Globus pallidus (tissue), 1 donor: ENCODE measurements around the gene TMEM176B.

Source experiments
- DNase-seq: peaks from one replicate; pipeline ENCODE4 v3.0.0-alpha.2; 2015; ENCODE audit warnings: low spot score

Gene TMEM176B

DNA sequence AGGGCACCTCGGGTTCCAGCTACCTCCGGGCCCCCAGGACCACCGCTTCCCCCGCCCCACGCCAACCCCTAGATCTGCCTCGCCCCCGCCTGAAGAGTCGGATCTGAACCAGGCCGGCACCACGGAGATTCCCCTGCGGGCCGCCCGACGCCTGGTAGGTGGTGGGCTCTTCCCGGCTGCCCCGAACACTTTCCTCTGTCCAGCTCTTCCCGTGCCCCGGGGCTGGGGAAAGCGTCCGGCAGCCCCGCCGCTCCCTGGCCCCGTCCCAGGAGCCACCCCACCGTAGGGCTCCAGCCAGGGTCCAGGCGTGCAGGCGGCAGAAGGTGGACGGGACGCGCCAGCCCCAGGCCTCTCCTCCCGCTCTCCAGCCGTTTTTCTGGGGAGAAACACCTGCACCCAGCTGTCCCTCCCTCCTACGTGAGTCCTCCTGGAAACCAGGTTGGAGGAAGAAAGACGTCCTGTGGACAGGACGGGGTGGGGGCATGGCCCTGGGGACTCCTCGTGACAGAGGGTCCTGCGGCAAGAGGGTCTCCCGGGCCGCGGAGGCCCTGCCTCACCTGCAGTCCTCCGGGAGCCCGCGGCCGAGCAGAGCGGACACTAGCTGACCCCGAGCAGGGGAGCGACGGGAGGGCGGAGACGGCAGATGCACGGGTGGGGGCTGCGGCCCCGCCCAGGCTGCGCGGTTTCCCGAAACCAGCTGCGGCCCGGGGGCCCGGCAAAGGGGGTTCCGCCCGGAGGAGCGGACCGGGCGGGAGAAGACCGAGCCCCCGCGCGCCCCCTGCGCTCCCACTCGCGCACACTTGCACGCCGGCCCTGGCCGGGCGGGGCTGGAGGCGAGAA is at the start of gene TMEM176B:
TSS of gene TMEM176B (minus strand) at position 624 of the 840 bp plus-strand sequence. CDS start 3,795 bp downstream, outside the sequence.
- no peak for DNase-seq

DNA sequence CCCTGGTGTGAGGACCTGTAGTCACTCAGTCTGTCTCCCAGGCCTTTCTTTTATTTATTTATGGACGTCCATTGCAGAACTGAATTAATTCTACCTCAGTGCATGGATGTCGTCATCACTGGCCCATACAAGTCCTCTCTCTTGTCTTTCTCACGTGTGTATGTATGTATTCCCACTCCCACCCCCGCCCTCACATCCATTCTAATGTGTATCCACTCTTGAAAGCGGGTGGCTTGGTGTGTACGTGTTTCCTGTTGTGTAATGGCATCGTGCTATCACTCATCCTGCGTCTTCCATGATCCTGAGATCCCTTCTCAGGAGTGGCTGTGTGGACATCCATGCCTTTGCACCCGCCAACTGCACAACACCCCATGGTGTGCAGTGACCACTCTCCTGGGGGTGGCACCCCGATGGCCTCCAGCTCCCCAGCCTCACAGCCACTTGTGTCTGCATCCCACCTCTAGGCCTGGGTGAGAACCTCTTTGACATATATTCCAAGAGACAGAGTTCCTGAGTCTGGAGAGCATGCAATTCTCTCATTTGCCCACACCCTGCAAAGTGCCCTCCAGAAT is 49.1 kb upstream of the TMEM176B start:
- no peak for DNase-seq

DNA sequence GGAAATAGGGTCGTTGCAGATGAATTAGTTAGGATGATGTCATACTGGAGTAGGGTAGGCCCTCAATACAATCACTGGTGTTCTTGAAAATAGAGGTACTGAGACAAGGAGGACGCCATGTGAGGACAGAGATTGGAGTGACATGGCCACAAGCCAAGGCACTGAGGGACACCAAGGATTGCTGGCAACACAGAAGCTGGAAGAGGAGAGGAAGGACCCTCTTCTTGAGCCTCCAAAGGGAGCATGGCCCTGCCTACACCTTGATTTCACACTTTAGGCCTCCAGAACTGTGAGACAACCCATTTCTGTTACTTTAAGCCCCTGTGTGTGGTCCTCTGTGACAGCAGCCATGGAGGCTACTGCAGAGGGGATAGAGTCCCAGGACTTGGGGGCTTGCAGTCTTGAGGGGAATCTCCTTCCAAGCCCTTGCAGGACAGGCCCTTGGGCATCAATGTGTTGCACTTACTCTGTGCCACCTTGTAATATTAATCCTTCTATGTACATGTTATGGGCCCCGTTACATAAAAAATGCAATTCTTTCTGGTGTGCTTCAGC is 48.5 kb upstream of the TMEM176B start:
- DNase-seq: no peak

DNA sequence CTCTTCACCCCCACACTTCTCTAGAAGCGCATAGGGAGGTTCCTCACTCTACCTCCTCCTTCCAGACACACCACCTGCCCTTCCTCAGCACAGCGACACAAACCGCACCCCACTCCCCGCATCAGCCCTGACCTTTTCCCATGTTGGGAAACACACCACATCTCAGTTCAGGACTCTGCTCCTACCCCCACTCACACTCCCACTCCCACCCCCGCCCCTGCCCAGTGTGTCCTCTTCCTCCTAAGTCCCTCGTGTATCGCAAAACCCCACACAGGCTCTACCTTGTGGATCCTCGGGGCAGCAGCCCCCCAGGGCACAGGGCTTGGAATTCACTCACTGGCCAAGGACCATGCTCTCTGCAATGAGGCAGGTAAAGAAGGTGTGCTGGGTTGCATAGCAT is 47.9 kb upstream of the TMEM176B start:
- DNase-seq: no peak

DNA sequence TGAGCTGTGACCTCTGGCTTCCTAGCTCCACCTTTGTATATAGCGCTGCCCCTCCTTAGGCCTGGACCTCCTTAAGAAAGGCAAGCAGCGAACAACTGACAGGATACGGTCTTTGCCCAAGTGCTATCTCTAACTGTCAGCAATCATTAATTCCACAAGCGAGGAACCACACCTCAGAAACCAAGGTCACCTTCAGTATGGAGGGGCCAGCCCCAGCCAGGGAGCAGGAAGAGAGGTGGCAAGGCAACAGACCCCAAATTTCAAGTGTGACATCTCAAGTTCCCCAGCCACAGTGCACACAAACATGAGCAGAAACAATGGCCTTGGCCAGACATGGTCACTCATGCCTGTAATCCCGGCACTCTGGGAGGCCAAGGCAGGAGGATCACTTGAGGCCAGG is 47.4 kb upstream of the TMEM176B start:
- no peak for DNase-seq

DNA sequence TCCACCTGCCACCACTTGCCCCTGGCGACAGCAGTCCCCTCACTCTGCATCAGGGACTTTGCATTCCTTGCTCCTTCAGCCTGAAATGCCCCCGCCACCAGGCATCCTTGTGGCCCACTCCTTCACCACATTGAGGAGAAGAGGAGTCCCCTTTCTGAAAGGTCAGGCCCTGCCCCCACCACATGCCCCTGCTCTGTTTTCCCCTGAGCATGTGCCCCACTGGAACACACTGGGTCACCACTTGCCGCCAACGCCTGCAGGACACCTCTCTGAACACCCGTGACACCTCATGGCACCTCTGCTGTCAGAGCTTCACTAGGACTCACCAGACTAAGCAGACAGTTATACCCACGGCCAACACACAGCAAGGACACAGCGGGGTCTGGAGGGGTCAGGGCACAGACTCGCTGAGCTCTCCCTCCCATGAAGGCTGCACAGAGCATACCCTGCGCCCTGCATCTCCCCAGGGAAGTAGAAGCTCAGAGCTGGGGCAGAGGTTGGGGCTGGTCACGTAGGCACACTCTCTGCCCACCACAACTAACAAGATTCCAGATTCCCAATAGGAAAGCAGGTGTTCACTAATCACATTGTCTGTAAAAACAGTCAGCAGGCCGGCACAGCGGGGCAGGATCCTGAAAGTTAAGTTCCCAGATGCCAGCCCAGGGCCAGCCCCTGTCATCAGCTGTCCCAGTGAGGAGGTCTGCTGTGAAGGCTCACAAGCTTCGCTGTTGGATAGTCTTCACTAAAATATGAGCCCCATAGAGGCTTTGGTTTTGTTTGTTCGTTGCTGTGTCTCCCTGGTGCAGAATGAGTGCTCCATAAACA is 46.3 kb upstream of the TMEM176B start:
- no peak for DNase-seq

DNA sequence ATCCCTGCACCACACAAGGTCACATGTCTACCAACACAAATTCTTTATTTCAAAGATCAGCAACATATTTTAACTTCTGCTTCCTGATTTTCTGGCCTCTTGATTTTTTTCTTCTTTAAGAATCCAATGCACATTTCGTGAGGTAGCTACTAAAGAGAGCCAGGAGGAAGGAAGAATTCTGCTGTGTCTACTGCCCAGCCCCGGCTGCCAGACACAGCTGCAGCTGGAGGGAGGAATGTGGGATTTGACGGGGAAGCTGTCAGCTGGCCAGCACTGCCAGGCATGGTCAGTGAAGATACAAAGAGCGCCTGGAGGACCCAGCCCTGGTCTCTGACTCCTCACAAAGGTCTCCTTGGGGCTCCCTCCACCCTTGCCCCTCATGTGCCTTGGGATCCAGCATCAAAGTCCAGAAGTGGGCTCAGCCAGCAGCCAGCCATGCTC is 45.3 kb upstream of the TMEM176B start:
- peak; percentile 64 for DNase-seq

DNA sequence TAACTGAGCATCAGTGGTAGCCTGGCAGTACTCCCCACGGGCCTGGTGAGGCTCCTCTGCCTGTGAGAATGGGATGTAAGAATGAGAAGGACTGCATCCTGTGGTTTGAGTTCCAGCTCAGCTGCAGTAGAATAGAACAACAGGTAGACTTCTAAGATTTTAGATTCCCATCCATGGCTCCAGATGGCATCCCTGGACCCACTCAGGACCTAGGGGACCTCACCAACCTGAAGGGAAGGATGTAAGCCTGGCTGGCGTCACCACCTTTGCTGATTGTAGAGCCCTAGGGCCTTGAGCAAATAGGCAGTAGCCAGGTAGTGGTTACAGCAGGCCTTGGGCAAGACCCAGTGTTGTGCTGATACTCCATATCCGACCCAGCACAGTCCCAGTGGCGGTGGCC is 42.6 kb upstream of the TMEM176B start:
- DNase-seq: no peak

DNA sequence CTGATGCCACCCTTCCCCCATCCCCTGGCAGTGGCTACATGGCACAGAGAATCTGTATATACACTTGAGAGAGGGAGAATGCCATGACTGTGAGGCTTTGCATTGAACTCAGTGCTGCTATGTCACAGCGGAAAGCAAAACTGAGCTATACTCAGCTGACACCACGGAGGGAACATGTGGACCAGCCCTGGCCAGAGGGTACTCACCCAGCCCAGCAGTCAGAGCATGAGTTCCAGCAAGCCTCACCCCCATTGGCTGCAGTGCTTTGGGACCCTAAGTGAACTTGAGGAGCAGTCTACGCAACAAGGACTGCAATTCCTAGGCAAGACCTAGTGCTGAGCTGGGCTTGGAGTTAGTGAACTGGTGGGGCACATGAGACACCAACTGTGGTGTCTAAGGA is 41.9 kb upstream of the TMEM176B start:
- DNase-seq: no peak

DNA sequence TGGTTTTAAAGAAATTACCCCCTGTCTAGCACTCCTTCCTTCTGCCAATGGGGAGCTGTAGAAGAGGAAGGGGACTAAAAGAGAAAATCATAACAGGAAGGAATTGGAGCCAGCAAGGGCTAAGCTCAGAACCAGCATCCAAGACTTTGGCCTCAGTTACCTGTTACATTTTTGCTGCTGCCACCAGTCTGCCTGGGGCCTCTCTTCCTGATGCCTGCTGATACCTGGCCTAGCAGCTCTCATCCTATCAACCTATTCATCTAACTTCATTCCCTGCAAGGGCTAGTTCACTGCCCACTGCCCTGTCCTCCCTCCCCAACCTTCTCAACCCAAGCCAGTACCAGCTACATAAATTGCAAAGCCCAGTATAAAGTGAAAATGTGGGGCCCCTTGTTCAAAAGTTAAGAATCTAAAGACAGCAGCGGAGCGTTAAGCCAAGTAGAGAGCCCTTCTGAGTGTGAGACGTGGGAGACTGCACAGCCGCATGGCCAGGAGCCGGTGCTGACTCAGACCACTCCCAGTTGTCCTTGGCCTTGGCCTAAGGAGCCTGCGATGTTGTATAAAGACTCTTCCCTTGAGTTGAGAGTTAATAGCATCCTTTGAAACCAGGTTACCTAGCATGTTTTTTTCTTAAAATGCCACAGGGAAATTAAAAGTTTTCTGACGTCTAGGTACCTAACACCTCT is 38.9 kb upstream of the TMEM176B start:
- no peak for DNase-seq

DNA sequence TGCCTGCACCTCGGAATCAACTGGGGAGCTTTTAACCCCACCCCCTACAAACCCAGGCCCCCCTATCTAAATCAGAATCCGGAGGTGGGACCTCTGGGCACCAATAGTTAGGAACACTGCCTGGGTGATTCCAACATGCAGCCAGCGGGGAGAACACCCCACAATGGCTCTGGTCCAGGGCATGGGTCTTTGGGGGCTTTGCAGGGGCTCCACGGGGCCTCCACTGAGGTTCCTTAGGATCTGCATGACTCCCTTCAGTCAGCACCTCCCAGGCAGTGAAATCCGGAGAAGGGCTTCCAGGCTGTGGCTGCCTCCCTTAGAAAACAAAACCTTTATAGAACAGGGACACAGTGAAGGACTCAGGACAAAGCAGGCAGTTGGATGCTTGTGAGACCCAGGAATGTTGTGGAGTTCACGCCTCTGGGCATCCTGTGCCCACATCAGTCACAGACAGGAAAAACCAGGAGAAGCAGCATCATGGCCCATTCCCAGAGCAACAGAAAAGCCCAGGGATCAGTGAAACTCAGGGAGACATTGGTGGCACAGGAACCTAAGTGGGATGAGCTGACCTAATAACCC is 35.6 kb upstream of the TMEM176B start:
- DNase-seq: no peak

DNA sequence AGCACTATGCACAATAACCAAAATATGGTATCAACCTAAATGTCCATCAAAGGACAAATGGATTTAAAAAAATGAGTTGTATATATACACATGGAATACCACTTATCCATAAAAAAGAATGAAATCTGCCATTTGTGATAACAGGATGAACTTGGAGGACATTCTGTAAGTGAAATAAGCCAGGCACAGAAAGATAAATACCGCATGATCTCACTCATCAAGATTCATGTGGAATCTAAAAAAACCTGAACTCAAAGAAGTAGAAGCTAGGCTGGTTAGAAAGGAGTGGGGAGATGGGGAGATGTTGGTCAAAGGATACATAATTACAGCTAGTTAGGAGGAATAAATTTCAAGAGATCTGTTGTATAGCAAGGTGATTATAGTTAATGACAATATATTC is 34.9 kb upstream of the TMEM176B start:
- DNase-seq: no peak

DNA sequence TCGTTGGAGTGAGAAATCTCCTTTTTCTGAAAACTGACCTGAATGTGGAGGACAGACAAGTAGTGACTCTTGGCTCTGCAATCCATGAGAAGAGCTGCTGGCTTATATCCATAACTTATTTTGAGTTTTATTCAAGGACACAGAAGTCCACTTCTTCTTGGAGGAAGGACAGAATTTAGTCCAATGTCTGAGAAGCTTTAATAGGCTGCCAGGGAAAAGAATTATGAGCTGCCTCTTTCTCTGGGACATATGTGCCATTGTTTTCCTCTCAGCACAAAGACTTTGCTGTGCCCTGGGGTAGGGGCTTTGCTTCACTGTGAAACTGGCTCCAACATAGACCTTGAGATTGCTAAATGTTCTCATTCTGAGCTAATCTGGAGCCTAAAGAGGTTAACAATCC is 31.7 kb upstream of the TMEM176B start:
- peak; percentile 34 for DNase-seq

DNA sequence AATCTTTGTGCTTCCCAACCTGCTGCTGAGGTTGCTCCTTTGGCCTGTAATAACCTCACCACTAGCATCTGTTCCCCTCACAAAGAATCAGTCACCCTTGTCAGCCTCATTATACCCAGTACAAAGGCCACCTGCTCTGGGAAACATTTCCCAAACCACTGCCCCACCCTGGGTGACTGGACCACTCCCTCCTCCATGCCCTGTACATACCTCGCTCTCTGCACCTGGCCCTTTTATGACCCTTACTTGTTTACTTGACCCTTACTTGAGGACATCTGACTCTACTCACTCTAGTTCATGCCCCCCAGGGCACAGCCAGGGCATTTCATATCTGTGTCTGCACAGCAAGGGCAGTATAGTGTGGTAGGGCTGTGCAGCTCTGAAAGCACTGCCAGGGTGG is 30.8 kb upstream of the TMEM176B start:
- DNase-seq: no peak

DNA sequence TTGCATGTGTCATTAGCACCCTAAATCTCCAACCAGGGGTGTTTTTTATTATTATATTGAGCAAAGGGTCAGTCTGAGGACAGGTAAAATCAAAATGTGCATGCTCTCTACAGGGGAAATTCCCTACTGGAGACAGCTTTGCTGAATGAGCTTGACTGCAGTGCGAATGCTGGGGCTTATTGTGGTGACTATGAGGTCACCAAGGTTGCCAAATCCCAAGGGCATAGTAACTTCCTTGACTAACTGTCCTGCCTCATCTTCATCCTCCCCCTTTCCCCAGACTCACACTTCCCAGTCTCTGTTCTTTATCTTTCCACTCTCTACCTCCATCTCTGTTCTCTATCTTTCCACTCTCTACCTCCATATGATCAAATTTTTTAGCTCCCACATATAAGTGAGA is 29.3 kb upstream of the TMEM176B start:
- no peak for DNase-seq

DNA sequence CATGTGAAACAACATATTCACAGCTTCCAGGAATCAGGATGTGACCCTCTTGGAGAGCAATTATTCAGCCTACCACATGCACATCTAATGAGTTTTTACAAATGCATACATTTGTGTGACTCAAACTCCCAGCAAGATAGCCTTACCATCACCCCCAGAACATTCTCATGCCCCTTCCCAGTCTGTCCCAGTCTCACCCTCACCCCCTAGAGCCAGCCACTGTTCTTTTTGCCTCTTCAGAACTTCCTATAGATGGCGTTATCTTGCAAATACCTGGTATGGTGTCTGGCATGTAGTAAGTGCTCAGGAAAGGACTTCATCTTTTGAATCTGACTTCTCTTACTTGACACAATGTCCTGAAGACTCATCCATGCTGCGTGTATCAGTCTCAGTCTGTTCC is 28.2 kb upstream of the TMEM176B start:
- no peak for DNase-seq

DNA sequence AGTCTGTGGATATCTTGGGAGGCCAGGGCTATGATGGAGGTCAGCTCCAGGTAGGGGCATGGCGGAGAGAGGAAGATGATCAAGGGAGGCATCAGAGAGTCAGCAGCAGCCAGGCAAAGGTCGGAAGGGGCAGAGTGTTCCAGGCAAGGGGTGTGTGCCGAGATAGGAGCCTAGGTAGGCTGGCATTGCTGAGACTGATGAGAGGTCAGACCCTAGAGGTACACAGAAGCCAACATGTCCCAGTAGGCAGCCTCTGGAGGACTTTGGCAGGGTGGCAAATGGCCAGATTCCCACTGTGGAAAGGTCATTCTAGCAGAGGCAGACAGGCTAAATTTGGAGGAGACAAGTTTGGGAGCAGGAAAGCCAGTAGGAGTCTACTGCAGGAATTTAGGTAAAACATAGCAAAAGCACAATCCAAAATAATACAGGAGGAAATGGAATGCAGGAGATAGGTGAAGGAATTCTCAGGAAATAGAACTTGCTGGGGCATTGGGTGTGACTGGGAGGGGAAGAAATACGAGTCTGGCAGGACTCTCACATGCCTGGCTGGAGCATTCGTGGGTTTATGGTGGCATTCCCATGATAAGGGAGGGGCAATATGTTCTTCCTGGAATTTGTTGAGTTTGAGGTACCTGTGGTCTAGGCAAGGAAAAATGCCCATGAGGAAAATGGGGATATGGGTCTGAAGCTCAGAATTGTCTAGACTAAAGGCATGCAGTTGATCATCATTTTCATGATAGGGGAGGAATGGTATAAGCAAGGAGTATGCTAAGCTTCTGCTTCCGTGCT is 26.1 kb upstream of the TMEM176B start:
- DNase-seq: no peak

DNA sequence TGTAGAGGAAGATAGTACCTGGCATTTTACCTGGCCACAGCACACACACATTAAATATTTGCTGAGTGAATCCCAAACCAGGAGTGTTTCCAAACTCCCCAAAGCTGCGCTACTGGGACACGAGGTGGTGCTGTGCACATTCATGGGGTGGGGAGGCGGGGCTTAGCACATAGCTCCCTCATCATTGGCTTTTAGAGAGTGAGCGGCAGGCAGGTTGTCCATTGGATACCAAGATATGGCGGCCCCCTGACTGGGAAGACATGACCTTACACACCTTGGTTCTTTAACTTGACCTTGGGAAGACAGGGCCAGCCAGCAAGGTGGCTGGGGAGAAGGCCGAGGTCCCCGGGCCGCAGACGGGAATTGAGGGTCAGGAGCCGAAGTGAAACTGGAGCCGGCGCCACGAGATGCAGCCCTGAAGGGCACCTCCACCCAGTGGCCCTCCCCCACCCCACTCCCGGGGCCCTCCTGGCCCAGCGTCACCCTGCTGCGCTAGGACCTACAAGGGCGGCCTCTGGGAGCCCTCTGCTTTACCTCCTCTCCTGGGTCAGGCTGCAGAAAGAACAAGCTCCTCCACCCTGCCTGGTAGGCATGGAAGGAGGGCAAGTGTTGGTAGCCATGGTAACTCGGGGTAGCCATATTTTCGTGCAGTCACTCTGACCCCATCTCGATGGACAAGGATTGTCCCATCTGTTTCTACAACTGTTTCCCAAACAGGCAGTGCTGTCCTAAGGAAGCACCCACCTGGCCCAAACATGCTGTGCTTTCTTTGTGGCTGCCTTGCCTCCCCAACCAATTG is 24.4 kb upstream of the TMEM176B start:
- no peak for DNase-seq

DNA sequence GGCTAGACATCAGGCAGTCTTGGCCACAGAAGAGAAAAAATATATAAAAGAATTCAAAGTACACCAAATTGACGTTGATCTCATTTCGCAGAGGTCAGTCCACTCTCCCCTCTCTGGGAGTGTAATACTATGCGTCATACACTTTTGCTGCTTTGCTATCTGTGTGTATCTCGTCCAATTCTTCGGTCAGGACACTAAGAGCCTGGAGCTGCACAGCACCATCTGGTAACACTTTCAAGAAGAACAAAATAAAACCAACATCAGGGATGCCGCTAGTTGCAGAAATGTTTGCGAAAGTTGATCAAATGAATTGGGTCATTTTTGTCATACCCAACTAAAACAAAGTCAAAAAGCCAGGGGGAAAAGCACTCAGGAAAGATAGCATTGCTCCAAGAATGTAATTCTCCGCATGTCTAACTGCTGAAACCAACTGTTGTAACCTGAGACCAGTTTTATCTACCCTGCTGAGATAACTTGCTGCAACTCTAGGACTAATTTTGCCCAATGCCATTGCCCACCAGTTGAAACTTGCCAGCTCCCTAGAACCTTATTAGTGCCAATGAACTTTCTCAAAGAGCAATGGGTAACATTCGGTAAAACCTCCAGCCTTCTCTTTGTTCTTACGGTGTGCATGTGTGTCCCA is 23.4 kb upstream of the TMEM176B start:
- DNase-seq: no peak
